Dedifferentiated amniotic fluid mesenchymal stem cell (primary cell): ENCODE results near the gene HSD17B8.

Source experiments
- DNase-seq: peaks from one replicate; pipeline ENCODE4 v3.0.0-alpha.2; 2016; ENCODE audit errors: extremely low spot score

Gene HSD17B8

DNA sequence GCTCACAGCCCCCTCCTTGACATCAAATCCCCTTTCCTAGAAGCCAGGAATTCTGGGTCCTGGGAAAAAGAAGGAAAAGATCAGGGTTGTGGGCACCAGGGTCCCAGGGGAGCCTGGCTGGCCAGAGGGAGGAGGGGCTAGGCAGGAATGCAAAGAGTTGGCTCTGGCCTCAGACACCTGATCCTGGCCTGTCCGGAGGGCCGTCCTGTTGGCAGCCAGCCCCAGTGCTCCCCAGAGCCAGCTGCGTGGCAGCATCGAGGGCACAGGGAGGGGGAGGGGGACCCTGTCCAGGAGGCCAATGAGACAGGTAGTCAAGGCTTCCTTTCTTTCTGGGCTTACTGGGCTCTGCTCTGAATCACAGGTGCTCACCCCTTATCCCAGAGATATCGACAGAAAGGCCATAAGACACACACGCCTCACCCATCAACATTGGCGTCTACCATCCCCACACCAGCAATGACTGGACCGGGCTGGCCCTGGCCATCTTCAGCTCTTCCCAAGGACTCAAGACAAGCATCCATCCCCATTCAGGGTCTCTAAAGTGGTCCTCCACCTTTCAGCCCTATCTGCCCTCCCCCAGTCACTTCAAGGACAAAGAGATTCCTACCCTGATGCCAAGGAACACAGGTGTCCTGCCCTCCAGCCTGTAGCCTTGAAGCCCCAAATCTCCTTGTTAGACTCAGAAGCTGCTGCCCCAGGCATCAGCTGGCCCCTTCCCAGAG, 12.9 kb upstream of the HSD17B8 start:
- no peak for DNase-seq

GRCh38 chr6:33192105-33192646, 12.3 kb upstream of the HSD17B8 start, which contains the start of gene COL11A2:
Gene COL11A2, minus strand, starts transcription at chr6:33192467. Its CDS starts 227 bp downstream, at chr6:33192240.
- no peak for DNase-seq

DNA sequence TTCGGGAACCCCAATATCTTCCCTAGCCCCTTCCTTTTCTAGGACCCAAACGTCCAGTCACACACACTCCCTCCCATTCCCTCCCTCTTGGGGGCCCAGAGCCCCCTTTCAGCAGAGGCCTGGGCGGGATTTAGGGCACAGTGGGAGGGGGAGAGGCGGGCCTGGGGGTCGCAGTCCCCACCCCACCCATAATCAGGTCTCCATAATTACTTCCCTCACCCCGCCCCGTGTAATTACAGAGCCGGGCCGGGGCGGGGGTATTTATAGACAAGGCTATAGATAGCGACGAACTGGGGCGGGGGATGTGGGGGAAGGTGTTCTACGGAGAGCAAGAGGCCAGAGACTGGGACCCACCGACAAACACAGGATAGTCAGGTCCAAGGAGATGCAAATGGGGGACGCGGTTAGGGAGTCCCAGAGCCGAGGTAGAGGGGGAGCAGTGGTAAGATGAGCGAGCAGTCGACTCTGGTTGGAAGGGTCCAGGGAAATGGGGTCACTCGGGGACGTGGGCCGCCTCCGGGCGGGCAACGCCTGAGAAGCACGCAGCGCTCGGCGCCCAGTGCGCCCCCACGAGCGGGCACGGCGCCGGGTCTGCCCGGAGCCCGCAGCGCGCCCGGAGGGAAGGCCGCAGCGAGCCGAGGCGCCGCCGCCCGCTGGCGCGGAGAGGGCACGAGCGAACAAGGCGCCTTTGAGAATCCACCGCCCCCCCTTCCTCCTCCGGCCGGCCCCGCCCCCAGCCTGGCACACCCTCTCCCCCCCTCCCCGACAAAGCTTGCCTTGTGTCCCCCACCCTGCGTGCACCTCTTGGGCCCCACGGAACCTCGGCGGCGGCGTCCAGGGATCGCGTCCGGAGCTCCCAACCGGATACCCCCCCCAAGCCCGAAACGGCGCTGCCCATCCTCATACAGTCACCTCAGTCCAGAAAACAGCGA, 11.5 kb upstream of the HSD17B8 start:
- no peak for DNase-seq

DNA sequence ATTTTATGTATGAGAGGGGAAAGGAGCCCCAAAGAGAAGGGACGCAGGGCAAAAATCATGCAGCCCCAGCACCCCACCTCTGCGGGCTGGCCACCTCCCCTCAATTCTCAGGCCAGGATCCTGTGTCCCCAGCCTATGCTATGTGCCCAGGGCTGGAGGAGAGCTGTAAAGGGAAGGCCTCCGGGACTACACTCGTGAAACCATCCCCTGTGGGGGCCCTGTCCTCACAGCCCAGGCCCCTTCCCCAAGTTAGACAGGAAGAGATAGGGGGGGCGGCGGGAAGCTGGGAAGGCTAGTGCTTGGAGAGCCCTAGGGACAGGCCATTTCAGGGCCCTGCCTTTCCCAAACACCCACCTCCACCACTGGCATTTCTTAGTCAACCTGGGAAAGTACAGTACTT, 10.8 kb upstream of the HSD17B8 start:
- DNase-seq = no peak

DNA sequence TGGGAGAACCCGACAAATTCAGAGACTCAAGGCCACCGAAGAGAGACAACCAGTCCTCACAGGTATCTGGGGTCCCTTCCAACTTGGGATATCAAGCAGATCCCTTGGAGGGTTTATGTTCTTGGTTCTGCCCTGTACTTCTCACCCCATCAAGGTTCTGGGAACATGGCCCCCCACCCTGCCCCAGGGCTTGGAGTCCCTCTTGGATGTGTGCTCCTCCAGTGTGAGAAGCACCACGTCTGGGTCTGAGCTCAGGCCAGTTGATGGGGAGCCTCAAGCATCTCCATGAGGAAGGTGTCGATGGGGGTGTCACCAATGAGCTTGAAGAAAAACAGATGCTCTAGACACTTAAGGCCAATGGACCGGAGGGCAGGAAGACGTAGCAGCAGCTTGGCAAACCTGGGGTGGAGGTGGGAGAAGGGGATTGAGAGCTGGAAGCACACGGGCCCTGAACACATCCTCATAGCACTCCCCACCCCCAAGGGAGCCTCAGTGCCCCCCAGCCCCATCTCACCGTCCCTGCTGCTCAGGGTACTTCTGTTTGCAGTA, 9.9 kb upstream of the HSD17B8 start:
- no peak for DNase-seq

DNA sequence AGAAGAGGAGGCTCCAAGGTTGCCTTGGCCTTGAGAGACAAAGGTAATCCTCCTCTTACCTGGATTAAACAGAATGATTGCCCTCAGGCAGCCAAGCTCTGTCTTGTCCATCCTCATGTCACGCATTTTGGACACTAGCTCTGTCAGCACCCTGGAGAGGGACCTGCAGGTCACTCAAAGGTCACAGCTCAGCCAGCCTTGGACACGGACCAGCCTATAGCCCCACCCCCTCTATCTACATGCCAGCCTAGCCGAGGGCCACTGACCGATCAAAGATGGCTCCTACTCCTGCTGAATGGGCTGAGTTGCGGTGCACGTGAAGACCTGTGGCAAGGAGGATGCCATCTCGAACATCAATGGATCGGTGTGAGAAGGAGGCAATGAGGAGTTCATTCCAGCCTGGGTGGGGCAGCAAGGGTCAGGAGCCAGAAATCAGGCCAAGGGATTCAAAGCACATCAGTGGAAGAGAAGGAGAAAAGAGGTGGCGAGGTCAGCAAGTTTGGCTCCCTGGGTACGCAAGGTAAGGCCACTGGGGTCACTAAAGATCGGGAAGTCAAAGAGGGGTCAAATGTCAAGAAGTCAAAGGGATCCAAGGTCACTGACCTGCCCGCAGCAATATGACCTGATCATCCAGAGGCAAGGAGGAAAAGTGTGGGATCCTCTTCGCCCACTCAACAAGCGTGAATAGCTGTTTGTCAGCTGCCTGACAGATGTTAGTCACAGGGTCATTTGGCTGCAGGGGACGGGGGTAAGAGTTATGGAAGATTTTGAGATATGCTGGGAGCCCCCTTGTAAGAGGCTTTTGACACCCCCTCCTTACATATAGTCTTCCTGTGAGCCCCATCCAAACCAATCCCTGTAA, 8.9 kb upstream of the HSD17B8 start:
- DNase-seq = no peak

- DNase-seq = peak; percentile 84
Measured at GRCh38 chr6:33197431-33198048, 6.9 kb upstream of the HSD17B8 start.

- no peak for DNase-seq
Measured at GRCh38 chr6:33198159-33198852, 6.1 kb upstream of the HSD17B8 start.

- DNase-seq = no peak
Measured at GRCh38 chr6:33198853-33199436, 5.5 kb upstream of the HSD17B8 start.

DNA sequence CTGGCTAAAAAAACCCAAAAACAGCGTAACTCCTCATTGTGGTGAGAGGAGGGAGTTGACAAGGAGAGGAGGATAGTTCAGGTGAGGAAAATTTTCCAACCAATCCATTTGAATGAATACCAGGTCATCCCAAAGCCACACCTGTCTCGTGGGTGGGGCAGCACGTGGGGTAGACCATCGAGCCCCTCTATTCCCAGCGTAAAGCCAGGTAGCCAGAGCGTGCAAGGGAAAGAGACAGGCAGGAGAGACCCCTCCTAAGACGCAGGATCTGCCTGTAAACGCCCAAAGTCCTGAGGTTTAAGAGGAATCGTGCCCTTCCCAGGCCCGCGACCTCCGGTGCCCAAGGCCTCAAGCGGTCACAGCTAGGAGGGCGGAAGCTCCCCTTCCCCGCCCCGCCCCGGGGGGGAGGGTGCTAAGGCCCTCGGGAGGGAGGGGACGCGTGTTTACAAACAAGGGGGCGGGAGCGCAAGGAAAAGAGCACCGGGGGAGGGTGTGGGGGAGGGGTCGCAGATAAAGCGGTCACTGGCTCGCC, 4.7 kb upstream of the HSD17B8 start:
- no peak for DNase-seq

GRCh38 chr6:33200219-33201146, 4.0 kb upstream of the HSD17B8 start, which contains the start of the genes RXRB and SLC39A7:
Gene RXRB, minus strand, starts transcription at chr6:33200665. Its CDS starts 189 bp downstream, at chr6:33200476.
Gene SLC39A7, plus strand, starts transcription at chr6:33200867. Its CDS starts 379 bp downstream, at chr6:33201246.
- peak; percentile 99 for DNase-seq

DNA sequence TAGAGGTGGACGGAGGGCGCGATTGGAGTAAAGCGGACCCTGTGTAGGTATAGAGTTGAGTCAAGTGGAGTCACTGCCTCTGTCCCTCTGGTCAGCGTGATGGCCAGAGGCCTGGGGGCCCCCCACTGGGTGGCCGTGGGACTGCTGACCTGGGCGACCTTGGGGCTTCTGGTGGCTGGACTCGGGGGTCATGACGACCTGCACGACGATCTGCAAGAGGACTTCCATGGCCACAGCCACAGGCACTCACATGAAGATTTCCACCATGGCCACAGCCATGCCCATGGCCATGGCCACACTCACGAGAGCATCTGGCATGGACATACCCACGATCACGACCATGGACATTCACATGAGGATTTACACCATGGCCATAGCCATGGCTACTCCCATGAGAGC, 3.3 kb upstream of the HSD17B8 start:
- DNase-seq = no peak

DNA sequence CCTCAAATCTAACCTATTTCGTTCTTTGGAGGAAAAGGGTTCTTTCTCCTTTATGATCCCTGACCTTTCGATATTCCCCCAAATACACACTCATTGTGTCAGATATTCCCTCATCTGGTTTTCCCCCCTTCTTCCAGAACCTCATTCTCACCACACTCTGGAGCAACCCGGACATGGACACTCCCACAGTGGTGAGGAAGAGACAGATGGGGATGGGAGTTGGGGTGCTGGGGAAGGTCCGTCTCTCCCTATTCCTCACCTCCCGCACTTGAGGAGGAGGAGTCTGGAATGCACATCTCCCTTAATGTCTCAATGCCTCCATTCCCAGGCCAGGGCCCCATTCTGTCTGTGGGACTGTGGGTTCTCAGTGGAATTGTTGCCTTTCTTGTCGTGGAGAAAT, 2.5 kb upstream of the HSD17B8 start:
- DNase-seq = no peak

DNA sequence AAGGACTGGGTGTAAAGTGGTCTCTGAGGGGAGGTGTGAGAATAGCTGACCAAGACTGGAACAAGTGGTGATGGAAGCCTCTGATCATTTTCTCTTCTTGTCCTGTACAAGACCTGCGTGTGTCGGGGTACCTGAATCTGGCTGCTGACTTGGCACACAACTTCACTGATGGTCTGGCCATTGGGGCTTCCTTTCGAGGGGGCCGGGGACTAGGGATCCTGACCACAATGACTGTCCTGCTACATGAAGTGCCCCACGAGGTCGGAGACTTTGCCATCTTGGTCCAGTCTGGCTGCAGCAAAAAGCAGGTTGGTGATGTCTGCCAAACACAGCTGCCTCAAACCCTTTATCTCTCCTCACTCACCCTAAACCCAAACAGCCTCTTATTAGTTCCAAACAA, 1.7 kb upstream of the HSD17B8 start:
- no peak for DNase-seq

DNA sequence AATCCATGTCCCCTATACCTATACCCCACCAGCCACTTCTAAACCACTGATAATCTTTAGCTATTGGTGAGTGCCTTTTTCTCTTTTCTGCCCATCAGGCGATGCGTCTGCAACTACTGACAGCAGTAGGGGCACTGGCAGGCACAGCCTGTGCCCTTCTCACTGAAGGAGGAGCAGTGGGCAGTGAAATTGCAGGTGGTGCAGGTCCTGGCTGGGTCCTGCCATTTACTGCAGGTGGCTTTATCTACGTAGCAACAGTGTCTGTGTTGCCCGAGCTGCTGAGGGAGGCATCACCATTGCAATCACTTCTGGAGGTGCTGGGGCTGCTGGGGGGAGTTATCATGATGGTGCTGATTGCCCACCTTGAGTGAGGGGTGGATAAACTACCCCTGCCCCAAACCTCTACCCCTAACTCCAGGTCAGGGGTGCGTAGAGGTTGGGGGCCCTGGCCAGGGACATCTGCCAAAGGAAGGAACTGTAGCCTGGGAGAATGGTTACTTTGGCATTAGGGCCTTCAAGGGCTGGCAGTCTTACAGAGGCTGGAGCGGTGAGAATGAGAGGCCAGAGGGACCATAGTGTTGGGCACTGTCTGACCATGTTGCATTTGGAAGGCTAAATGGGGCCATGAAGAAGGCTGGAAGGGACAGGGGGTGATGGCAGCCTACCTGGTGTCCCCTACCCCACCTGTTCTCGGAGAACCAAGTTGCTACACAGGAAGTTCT, 851 bp upstream of the HSD17B8 start:
- DNase-seq = no peak

DNA sequence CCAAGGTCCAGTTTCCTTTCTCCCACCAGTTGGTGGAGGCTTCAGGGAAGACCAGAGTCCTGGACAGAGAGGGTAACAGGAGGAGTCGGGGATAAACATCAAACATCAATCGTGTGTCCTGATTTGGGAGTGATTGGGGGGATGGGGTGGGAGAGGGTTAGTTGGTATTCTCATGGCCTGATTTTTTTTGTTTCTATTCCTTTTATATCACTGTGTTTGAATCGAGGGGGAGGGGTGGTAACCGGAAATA, 365 bp upstream of the HSD17B8 start:
- DNase-seq = no peak

- DNase-seq = no peak
Measured at GRCh38 chr6:33205191-33206026, 954 bp downstream of the HSD17B8 start.
